ENCODE measurements around the gene YPEL1. TPM values are rescaled to one million over a fixed set of nuclear protein-coding genes. Genes with fewer than 3 reads are reported as not detected.

Gene YPEL1
- total RNA-seq, 1 donor from 2014 or later: 19.5 TPM

GRCh38 chr22:21702700-21703683 lies 32.6 kb downstream of the YPEL1 start:
- Mint-ChIP-seq H3K27ac (ENCODE audit: unreplicated experiment) (no peak overlapping the region), H3K27me3 (ENCODE audit: low read depth) (no peaks in the 10 kb centered on the region), H3K9me3 (no peaks in the 10 kb centered on the region), H3K4me1 (peaks cover 23% of the 10 kb centered on the region), H3K4me3 (no peak overlapping the region), H3K36me3 (ENCODE audit: low read depth) (peaks cover 9% of the 10 kb centered on the region)
- no peak for DNase-seq (ENCODE audit: low read depth, low spot score)
- TF ChIP-seq CTCF (conservative IDR thresholded peaks at IDR 0.05): no peak

- Mint-ChIP-seq H3K4me3 (peak overlapping the region; percentile 47), H3K27me3 (ENCODE audit: low read depth) (no peaks in the 10 kb centered on the region), H3K27ac (ENCODE audit: unreplicated experiment) (peak overlapping the region; percentile 12), H3K9me3 (no peaks in the 10 kb centered on the region), H3K4me1 (peaks cover 23% of the 10 kb centered on the region), H3K36me3 (ENCODE audit: low read depth) (peaks cover 9% of the 10 kb centered on the region)
- TF ChIP-seq CTCF (conservative IDR thresholded peaks at IDR 0.05): no peak
- no peak for DNase-seq (ENCODE audit: low read depth, low spot score)
These were observed 33.5 kb downstream of the YPEL1 start for GRCh38 chr22:21702094-21702493.

GRCh38 chr22:21701384-21701971 lies 34.1 kb downstream of the YPEL1 start:
- DNase-seq (ENCODE audit: low read depth, low spot score): no peak
- no peak for TF ChIP-seq CTCF (conservative IDR thresholded peaks at IDR 0.05)
- Mint-ChIP-seq H3K36me3 (ENCODE audit: low read depth) (peaks cover 9% of the 10 kb centered on the region), H3K27me3 (ENCODE audit: low read depth) (no peaks in the 10 kb centered on the region), H3K4me1 (peaks cover 23% of the 10 kb centered on the region), H3K9me3 (no peaks in the 10 kb centered on the region), H3K27ac (ENCODE audit: unreplicated experiment) (peak overlapping the region; percentile 60), H3K4me3 (no peak overlapping the region)

- Mint-ChIP-seq H3K9me3 (no peaks in the 10 kb centered on the region), H3K4me3 (no peak overlapping the region), H3K36me3 (ENCODE audit: low read depth) (peaks cover 9% of the 10 kb centered on the region), H3K4me1 (peaks cover 23% of the 10 kb centered on the region), H3K27ac (ENCODE audit: unreplicated experiment) (no peak overlapping the region), H3K27me3 (ENCODE audit: low read depth) (no peaks in the 10 kb centered on the region)
- TF ChIP-seq CTCF (conservative IDR thresholded peaks at IDR 0.05): no peak
- no peak for DNase-seq (ENCODE audit: low read depth, low spot score)
These were observed 34.8 kb downstream of the YPEL1 start for GRCh38 chr22:21700822-21701221.

GRCh38 chr22:21699643-21700042 lies 36.0 kb downstream of the YPEL1 start:
- H3K27ac Mint-ChIP-seq (ENCODE audit: unreplicated experiment): no peak overlapping the region
- DNase-seq (ENCODE audit: low read depth, low spot score): no peak
- H3K4me3 Mint-ChIP-seq: no peak overlapping the region
- no peaks in the 10 kb centered on the region for H3K9me3 Mint-ChIP-seq
- TF ChIP-seq CTCF (conservative IDR thresholded peaks at IDR 0.05): no peak
- peaks cover 9% of the 10 kb centered on the region for H3K36me3 Mint-ChIP-seq (ENCODE audit: low read depth)
- no peaks in the 10 kb centered on the region for H3K27me3 Mint-ChIP-seq (ENCODE audit: low read depth)
- H3K4me1 Mint-ChIP-seq: peaks cover 23% of the 10 kb centered on the region

All from neural crest cell (in vitro differentiated cells).